GM19193 (cell line): Measurements from ENCODE around the gene FRRS1.

ENCODE experiments used
- POLR2A ChIP-seq: IDR thresholded peaks from 4 replicates; pipeline ENCODE4 v1.6.1; 2011; ENCODE audit not compliant: insufficient read depth, insufficient read length; ENCODE audit errors: extremely low read depth

The FRRS1 gene

DNA sequence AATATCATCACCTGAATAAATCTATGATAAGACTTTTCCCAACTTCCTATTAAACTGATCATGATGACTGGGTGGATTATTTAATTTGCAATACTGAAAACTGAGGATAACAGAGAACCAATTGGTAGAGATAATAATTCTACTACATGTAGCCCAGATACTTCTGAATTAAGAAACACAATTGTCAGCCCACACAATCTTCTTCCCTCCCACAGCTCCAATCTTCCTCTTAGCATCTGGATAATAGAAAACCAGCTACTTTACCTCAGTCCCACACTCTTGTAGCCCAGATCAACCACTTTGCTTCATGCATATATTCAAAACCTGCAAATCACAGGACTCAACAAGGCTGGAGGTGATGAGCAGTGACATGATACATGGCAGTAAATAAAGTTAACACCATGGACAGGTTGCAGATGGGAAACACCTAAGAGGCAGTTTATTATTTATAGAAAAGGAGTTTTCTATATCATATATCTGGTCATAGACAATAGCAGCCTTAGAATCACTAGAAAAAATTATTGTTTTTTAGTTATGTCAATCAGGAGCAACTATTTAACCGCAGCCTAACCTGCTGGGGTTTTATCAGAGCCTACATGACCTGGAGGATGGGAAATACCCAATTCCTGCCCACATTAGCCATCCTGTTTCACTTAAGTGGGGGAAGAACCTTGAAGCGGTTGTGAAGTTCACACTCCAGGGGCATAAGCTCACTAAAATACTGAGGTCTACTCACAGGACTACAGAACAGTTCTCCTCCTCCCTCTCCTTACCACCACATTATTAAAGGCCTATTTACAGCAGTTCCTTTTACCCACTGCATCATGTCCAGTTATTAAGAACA, 16.7 kb downstream of the FRRS1 start:
- TF ChIP-seq POLR2A = no peak

DNA sequence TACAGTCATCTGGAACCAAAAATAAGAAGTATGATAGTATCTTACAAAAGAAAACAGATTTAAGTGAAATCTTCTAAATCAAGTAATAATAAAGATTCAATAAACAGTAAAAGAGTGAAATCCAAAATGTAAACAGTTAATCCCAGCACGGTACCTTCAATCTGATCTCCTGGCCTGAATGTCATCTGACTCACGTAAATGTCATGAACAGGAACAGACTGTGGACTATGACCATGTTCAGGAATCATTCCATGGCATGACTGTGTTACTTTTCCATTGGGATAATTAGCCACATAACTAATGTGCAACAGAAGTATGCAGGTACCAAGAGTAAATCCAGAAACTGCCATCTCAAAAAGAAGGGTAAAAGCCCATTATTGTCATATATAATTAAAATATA, 18.0 kb downstream of the FRRS1 start:
- TF ChIP-seq POLR2A = no peak

DNA sequence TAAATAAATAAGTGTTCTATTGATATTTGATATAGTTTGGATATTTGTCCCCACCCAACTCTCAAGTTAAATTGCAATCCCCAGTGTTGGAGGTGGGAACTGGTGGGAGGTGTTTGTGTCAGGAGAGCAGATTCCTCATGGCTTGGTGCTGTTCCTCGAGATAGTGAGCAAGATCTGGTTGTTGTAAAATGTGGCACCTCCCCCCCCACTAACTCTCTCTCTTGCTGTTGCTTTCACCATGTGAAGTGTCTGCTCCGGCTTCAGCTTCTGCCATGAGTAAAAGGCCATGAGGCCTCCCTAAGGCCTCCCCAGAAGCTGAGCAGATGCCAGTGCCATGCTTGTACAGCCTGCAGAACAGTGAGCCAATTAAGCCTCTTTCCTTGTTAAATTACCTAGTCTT, 20.8 kb downstream of the FRRS1 start:
- TF ChIP-seq POLR2A = no peak

DNA sequence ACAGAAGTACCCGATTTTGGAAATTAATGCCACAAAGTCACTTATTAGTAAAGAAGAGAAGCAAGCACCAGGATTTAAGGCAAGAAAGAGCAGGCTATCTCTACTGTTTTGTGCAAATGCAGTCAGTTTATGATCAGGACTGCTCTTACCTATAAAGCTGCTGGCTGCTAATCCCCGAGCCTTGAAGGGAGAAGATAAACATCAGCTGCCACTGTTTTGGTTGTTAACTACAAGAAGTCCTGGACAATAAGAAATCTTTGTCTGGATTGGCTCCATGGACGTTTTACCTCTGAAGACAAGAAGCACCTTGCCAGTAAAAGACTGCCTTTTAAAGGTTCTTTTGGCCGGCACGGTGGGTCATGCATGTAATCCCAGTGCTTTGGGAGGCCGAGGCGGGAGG, 21.4 kb downstream of the FRRS1 start:
- no peak for TF ChIP-seq POLR2A

DNA sequence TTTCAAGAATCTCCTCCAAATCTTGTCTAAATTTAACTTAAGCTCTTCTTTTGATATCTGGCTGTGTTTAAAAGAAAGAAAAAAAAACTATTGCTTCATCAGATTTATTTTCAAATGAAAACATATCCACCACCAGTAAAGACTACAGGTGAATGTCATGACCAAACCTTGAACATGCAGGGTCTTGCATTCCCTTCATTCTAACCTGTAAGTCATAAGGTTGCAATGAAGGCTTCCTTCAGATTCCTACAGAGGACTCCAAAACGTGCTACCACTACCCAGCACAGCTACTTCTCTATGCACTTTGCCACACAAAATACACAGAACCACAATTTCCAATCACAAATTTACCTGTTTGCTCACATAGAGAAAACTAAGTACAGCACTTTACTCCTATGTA, 26.3 kb downstream of the FRRS1 start:
- TF ChIP-seq POLR2A = no peak

DNA sequence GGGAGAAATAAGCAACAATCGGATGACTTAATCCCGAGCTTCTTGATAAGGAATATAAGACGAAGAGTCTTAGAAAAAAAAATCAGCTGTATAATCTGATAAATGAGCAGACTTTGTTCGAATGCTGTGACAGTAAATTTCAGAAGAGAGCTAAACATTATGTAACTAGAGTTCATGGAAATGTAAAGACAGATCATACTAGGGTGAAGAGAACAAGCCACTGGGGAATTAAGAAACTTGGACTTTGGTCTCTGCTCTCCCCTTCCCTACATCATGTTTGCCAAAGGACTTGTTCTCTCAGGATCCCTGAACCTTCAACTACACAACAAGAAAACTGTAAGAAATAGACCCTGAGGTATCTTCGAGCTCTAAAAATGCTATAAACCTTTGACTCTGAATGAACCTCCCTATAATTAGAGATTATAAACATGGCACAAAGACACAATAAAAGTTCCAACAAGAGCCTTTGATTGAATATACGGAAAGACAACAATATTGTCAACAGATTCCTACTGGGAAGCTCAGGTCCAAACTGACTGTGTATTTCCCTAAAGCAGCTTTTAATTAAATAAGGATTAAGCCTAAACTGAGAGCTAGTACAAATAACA, 27.5 kb downstream of the FRRS1 start:
- no peak for TF ChIP-seq POLR2A

DNA sequence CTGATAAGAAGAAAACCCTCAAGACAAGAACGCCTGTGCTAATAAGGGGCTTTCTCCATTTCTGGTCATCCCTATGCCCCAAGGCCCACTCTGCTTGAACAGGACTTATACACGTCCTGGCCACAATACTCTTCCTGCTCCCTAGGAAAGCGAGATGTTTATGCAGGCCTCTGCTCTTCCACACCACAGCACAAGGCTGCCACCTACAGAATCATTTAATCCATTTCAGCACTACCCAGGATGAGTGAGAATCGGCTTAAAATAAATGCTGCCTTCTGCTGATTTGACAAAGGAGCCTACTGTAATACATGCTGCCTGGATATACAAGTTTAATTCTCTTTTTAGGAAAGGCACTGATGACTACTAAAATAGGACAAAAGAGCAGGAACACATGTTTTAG, 29.4 kb downstream of the FRRS1 start:
- TF ChIP-seq POLR2A = no peak

DNA sequence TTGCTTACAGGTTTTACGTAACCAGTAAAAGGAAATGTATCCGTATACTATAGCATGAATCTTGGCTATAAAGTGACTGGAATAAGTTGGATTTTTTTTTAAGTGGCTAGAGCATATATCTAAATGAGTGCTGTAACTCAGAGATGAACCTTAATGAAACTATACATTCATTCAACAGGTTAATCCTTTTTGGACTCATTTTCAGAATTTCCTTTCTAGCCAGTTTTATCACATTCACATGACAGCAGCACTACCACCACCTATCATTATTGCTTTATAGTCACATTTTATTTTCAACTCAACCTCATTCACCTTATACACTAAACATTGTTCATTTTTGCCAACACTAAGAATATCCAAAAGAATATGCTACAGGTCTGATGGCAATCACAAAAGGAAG, 30.6 kb downstream of the FRRS1 start:
- no peak for TF ChIP-seq POLR2A

DNA sequence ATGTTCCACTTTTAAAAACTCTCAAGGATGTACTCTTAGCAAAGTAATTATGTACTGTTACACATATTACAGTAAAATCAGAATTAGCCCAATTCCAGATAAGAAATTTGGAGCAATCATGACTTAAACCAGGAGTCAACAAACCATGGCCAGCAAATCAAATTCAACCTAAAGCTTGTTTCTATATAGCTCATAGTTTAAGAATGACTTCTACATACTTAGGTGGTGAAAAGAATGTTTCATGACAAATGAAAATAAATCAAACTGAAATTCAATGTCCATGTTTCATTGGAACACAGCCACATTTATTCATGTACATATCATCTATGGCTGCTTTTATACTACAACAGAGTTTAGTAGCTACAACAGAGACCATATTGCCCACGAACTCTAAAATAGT, 35.1 kb downstream of the FRRS1 start:
- TF ChIP-seq POLR2A = no peak

DNA sequence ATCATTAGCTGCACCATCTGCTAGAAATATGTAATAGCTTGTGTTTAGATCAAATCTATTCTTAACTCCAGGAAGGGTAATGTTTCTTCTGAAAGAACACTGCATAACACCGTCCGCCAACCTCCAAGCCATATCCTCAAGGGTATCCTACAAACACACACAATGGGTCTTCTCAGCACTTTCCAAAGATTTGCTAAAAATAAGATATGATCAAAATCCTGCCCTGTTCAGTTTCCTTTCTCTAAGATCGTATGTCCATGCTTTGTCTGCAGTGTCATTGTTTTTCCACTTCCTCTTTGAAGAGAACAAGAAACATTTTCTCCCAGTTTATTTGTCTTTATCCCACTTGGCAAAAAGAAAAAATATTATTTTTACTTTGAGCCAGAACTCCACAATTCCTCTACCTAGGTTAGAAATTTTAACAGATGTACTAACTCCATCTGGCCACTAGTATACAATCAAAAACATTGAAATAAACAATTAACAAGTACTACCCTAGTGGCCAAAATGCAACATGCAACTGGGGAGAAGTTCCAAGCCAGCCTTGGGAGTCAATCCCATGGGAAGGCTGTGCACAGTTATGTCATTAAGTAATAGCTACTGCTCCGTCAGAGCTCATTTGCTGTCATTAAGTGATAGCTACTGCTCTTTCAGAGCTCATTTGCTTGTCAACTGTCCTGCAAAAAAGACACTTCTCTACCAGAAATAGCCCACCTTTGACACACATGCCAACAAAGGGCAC, 37.8 kb downstream of the FRRS1 start:
- TF ChIP-seq POLR2A = no peak

DNA sequence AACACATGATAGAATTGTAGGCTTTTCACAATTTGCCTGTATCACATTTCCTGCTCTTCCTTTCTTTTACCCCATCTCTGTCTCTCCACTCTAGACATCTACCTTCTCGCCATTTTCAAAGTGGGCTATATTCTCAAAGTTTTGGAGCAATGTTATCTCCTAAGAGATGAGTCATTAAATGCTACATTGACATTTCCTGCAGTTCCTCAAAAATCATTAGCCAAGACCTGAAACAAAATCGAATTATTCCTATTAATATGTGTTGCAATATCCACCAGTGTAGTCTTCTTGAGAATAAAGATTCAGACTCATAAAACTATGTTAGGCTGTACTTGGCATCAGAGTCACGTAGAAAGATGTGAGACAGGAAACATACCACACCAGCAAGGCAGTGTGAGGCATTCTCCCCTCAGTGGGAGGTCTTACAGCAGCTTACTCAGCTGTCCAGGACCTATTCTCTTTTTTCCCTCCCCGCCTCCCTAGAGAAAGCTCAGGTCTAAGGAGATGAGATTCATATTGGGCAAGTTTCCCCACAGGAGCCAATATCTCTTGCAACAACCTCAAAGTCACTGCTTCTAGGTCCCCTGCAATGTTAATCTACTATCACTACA, 38.8 kb downstream of the FRRS1 start:
- no peak for TF ChIP-seq POLR2A

DNA sequence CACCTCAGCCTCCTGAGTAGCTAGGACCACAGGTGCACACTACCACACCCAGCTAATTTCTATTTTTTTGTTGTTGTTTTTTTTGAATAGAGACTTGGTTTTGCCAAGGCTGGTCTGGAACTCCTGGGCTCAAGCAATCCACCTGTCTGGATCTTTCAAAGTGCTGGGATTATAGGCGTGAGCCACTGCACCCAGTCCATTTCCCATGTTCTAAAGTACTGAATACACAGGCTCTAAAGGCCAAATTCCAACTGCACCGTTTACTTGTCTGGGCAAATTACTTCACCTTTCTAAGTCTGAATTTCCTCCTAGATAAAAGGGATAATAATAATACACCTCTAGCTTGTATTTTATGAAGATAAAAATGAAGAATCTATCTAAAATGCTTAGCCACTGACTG, 39.6 kb downstream of the FRRS1 start:
- TF ChIP-seq POLR2A = no peak

DNA sequence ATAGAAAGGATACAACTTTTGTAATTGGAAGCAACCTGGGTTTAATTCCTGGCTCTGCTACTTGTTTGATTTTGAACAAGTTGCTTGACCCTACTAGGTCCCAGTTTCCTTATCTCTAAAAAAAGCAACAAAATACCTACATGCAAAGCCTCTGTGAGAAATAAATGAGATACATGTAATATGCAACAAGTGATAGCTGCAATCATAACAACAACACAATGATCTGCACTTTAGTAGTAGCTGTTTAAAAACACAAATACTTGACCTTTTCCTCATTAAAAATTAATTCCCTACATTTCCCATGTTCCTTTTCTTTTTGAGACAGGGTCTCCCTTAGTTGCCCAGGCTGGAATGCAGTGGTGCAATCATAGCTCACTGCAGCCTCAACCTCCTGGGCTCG, 40.0 kb downstream of the FRRS1 start:
- no peak for TF ChIP-seq POLR2A

DNA sequence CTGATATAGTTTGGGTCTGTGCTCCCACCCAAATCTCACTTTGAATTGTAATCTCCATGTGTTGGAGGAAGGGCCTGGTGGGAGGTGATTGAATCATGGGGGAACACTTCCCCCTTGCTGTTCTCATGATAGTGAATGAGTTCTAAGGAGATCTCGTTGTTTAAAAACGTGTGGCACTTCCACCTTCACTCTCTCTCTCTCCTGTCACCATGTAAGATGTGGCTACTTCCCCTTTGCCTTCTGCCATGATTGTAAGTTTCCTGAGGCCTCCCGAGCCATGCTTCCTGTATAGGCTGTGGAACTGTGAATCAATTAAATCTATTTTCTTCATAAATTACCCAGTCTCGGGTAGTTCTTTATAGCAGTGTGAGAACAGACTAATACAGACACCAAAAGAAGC, 40.4 kb downstream of the FRRS1 start:
- no peak for TF ChIP-seq POLR2A

DNA sequence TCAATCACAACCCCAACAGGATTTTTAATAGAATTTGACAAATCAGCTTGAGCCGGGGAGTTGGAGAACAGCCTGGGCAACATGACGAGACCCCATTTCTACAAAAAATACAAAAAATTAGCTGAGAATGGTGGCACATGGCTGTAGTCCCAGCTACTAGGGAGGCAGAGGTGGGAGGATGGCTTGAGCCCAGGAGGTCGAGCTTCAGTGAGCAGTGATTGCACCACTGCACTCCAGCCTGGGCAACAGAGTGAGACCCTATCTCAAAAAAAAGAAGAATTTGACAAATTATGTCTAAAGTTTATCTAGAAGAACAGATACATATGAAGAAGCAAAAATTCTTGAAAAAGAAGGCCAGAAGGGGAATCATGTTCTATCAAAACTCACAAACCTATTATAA, 43.2 kb downstream of the FRRS1 start:
- no peak for TF ChIP-seq POLR2A
